Lung (tissue), 12 donors: ENCODE results near the gene IL23A. TPM values are rescaled to one million over a fixed set of nuclear protein-coding genes. Genes with fewer than 3 reads are reported as not detected.
A peak's percentile ranks its signal among the peaks of the same experiment; 100 is the strongest.

Experiments
- ATAC-seq: fragments of 200-7000 bp; cut with Tn5 transposase; one replicate; pipeline ENCODE4 v1.9.1; 2020; ENCODE audit warnings: moderate number of reproducible peaks; ENCODE audit not compliant: insufficient read depth, low FRiP score
- DNase-seq, 3 donors: peaks; one replicate each; pipeline ENCODE4 v3.0.0-alpha.2; 2013 to 2017
- H3K27ac ChIP-seq, 2 donors: one replicate each; pipeline ENCODE4 v1.5.1; 2013; ENCODE audit warnings: mild to moderate bottlenecking in 2 of 2, moderate library complexity in 2 of 2, control low read depth in 1 of 2, inconsistent platforms in 1 of 2, low read depth in 1 of 2, low read length in 1 of 2
- H3K27me3 ChIP-seq, 3 donors: one replicate each; pipeline ENCODE4 v1.5.1; 2013; ENCODE audit warnings: low read length in 2 of 3; ENCODE audit not compliant: control insufficient read depth in 3 of 3, insufficient read depth in 3 of 3
- H3K36me3 ChIP-seq, 4 donors: one replicate each; pipeline ENCODE4 v1.5.1; 2013; ENCODE audit warnings: low read length in 4 of 4, mild to moderate bottlenecking in 1 of 4, moderate library complexity in 1 of 4; ENCODE audit not compliant: control insufficient read depth in 4 of 4, insufficient read depth in 4 of 4
- H3K4me1 ChIP-seq, 5 donors: one replicate each; pipeline ENCODE4 v1.5.1; 2013; ENCODE audit warnings: low read length in 5 of 5, mild to moderate bottlenecking in 2 of 5, moderate library complexity in 1 of 5; ENCODE audit not compliant: control insufficient read depth in 5 of 5, insufficient read depth in 5 of 5
- H3K4me3 ChIP-seq: one replicate; pipeline ENCODE4 v1.5.1; 2013; ENCODE audit warnings: mild to moderate bottlenecking, control low read depth, moderate library complexity
- H3K9ac ChIP-seq, 2 donors: one replicate each; pipeline ENCODE4 v1.5.1; 2013; ENCODE audit warnings: low read length in 2 of 2, control low read depth in 1 of 2; ENCODE audit not compliant: insufficient read depth in 1 of 2
- H3K9me3 ChIP-seq, 4 donors: one replicate each; pipeline ENCODE4 v1.5.1; 2013; ENCODE audit warnings: low read length in 3 of 4, mild to moderate bottlenecking in 1 of 4, moderate library complexity in 1 of 4; ENCODE audit not compliant: control insufficient read depth in 4 of 4, insufficient read depth in 3 of 4
- WGBS, 2 donors: extraction: QIAGEN DNeasy Blood & Tissue Kit; methylation state at CpG; one replicate each; pipeline ENCODE4 v1.1.7; 2013; 5-methylcytosine and 5-hydroxymethylcytosine counted together
- polyA plus RNA-seq, 2 donors: library from polyadenylated mRNA; stranded (reverse); fragments of 200-250 nt; gene quantifications; one replicate each; pipeline ENCODE4 v1.2.1, GENCODE V29; 2013
- total RNA-seq, 2 donors: library from RNA; depleted of rRNA in 1 of 2; stranded (reverse); fragments of >200 nt in 1 of 2; gene quantifications; one replicate each; pipeline ENCODE4 v1.2.1, GENCODE V29; 2014 to 2021
- TF ChIP-seq, protein P1 (sequence below): IDR thresholded peaks from 2 replicates; pipeline ENCODE4 v1.5.1; 2012; ENCODE audit warnings: mild to moderate bottlenecking; ENCODE audit errors: control extremely low read depth, extremely low read depth
- donor health status: control.
- donor health status: control.
- donor health status: Bipolar disorder and iron deficiency.
- donor health status: healthy.
- donor health status: DM: yes; HTN: yes; CAD: no.

The IL23A gene
- total and polyA plus RNA-seq, 4 donors: 0.34 to 4.0 (median 0.60) TPM

DNA sequence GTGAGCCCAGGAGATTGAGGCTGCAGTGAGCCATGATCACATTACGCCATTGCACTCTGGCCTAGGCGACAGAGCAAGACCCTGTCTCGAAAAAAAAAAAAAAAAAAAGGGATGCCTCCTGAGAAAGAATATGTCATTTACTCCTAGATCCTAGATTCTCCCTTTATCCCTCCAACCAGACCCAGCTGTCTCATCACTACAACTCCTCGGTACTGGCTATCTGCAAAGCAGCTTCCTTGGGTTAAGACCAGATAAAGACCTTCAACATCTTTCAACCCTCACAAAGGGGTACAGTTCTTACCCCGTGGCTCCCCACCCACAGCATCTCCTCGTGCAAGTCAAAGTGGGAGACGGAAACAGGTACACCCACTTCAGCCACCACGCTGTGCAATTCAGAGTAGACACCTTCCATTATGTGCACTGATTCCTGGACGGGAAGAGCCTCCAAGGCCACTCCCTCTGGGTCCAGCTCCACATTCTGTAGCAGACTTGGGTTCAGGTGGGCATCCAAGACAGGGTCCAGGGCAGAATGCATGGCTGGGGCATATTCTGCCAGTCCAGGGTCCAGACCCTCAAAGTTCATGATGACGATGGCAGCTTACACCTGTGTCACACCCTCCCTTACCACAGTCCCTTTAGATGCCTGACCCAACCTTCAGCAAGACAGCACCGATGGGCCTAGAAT is 6.0 kb upstream of the IL23A start:
- TF ChIP-seq, protein P1, sequence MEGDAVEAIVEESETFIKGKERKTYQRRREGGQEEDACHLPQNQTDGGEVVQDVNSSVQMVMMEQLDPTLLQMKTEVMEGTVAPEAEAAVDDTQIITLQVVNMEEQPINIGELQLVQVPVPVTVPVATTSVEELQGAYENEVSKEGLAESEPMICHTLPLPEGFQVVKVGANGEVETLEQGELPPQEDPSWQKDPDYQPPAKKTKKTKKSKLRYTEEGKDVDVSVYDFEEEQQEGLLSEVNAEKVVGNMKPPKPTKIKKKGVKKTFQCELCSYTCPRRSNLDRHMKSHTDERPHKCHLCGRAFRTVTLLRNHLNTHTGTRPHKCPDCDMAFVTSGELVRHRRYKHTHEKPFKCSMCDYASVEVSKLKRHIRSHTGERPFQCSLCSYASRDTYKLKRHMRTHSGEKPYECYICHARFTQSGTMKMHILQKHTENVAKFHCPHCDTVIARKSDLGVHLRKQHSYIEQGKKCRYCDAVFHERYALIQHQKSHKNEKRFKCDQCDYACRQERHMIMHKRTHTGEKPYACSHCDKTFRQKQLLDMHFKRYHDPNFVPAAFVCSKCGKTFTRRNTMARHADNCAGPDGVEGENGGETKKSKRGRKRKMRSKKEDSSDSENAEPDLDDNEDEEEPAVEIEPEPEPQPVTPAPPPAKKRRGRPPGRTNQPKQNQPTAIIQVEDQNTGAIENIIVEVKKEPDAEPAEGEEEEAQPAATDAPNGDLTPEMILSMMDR: no peak
- Histone ChIP-seq H3K9me3 (no peaks in the 10 kb centered on the region), H3K27me3 (no peaks in the 10 kb centered on the region), H3K9ac (peak overlapping the region; percentile 94 to 95), H3K4me1 (peaks cover 0 to 14% (median 8%) of the 10 kb centered on the region in 5 donors), H3K27ac (peak overlapping the region; percentile 92 to 98), H3K4me3 (no peak overlapping the region), H3K36me3 (peaks cover 0 to 6% (median 1%) of the 10 kb centered on the region in 4 donors)
- ATAC-seq (no peak), DNase-seq (no peak)
- 97% methylated on average over 11 of the region's 11 CpGs for WGBS, 2 donors

DNA sequence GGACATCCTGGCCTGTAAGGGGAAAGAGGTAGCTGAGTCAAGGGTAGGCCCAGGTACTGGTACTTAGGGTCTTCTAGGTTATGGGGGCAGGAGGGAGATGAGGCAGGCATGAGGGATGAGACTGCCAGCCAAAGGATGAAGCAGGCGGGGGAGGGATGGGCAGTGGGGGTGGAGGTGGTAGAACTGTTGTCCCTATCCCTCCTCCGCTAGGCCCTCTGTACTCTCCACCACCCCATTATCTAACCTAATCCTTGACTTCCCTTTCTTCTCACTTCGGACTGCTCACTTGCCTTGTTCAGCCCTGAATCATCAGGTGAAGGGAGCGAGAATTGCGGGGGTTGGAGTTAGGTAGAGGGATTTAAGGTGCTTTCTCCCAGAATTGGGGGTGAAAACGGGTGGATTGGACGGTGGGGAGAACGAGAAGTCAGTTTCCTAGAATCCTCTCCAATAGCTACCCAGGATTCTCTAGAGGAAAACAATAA is 5.4 kb upstream of the IL23A start:
- no peaks in the 10 kb centered on the region for H3K27me3 ChIP-seq
- WGBS, 2 donors: 16 to 23% methylated on average over 8 of the region's 8 CpGs
- peaks cover 0 to under 1% (median 0%) of the 10 kb centered on the region in 4 donors for H3K36me3 ChIP-seq
- ATAC-seq (no peak), DNase-seq (no peak)
- H3K9ac ChIP-seq: peak overlapping the region; percentile 94 to 95
- H3K9me3 ChIP-seq: no peaks in the 10 kb centered on the region
- peak overlapping the region; percentile 50 for H3K4me3 ChIP-seq
- TF ChIP-seq, protein P1: no peak
- peak overlapping the region; percentile 92 to 98 for H3K27ac ChIP-seq
- H3K4me1 ChIP-seq: peaks cover 0 to 14% (median 8%) of the 10 kb centered on the region in 5 donors

DNA sequence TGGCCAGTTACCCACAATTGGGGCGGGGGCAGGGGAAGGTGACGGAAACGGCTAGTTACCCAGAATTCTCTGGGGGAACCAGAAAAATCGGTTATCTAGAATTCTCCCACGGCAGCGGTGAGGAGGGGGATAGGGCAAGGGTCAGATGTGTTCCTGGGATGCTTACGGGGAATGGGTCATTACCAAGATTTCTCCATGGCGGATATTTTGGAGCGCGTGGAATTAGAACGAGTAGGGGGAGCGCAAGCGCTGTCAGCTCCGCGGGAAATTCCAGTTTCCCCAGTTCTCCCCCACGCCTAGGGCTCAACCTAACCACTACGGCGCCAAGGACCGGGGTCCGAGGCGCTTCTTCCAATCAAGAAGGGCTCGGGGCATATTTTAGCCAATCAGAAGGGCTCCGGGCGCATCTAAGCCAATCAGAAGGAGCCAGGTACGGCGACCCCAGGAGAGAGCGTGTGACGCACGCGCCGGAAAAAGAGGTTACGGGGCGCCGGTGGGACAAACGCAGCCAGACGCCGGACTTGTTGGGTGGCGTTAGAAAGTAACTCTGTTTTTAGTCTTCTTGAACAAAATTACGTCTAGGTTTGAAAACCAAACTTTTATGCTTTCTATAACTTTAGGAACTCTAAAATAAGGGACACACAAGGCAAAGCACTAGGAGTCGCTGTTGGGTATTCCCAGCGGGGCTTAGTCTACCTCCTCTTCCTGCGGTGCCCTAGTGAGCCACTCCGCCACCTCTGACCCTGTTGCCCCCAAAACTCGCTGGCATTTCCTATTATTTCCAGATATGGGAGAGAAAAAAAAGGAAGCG is 4.8 kb upstream of the IL23A start, which contains the start of gene PAN2:
Gene PAN2, minus strand, starts transcription at position 322 of the 811 bp plus-strand sequence. CDS start 906 bp downstream, outside the sequence.
- ATAC-seq: peak; percentile 99
- WGBS, 2 donors: 0% methylated on average over 45 of the region's 45 CpGs
- peak within 1 kb of the TSS; percentile 92 to 98 for H3K27ac ChIP-seq

More for the DNA sequence above, 4.8 kb upstream of the IL23A start, which contains the start of gene PAN2:
- H3K9me3 ChIP-seq: no peaks in the 10 kb centered on the region
- TF ChIP-seq, protein P1: no peak
- H3K9ac ChIP-seq: peak within 1 kb of the TSS; percentile 94 to 95
- H3K4me3 ChIP-seq: peak within 1 kb of the TSS; percentile 50
- peak; percentile 97 to 99 (median 98) for DNase-seq
- no peaks in the 10 kb centered on the region for H3K36me3 ChIP-seq
- no peaks in the 10 kb centered on the region for H3K27me3 ChIP-seq
- peaks cover 0 to 14% (median 8%) of the 10 kb centered on the region in 5 donors for H3K4me1 ChIP-seq
